Large intestine (tissue), 3 donors: ENCODE results near the gene MCM5. TPM values are rescaled to one million over a fixed set of nuclear protein-coding genes. Genes with fewer than 3 reads are reported as not detected.

ENCODE experiments used
- DNase-seq, 2 donors: peaks; one replicate each; pipeline versions ENCODE4 v3.0.0 to v3.0.0-alpha.2; 2013
- H3K27ac ChIP-seq: one replicate; pipeline ENCODE4 v1.5.1; 2013; ENCODE audit warnings: low read length
- H3K27me3 ChIP-seq: 2 replicates; pipeline ENCODE4 v1.6.1; 2013; ENCODE audit warnings: low read length; ENCODE audit not compliant: control insufficient read depth, insufficient read depth
- H3K36me3 ChIP-seq: 2 replicates; pipeline ENCODE4 v1.6.1; 2013; ENCODE audit warnings: low read length; ENCODE audit not compliant: control insufficient read depth, insufficient read depth
- H3K4me1 ChIP-seq: one replicate; pipeline ENCODE4 v1.6.1; 2013; ENCODE audit warnings: low read length; ENCODE audit not compliant: control insufficient read depth, insufficient read depth
- H3K4me3 ChIP-seq: one replicate; pipeline ENCODE4 v1.5.1; 2013; ENCODE audit warnings: low read length
- H3K9me3 ChIP-seq: one replicate; pipeline ENCODE4 v1.6.1; 2013; ENCODE audit warnings: mild to moderate bottlenecking, low read depth, low read length, moderate library complexity; ENCODE audit not compliant: control insufficient read depth
- WGBS: methylation state at CpG from one replicate; pipeline ENCODE4 v1.1.5; 2013; ENCODE audit warnings: low lambda C conversion rate; ENCODE audit not compliant: insufficient coverage; 5-methylcytosine and 5-hydroxymethylcytosine counted together
- polyA plus RNA-seq: library from polyadenylated mRNA; unstranded; fragments of 120-200 nt; gene quantifications from one replicate; pipeline ENCODE4 v1.2.1, GENCODE V29; 2013

Gene MCM5
- polyA plus RNA-seq, 1 donor, result 41.0 TPM

- no peak for DNase-seq
- H3K36me3 ChIP-seq, result no peaks in the 10 kb centered on the region
- H3K27ac ChIP-seq, result no peak overlapping the region
- no CpG with 5 or more reads among the region's 6 CpGs for WGBS
- no peaks in the 10 kb centered on the region for H3K9me3 ChIP-seq
- no peaks in the 10 kb centered on the region for H3K4me1 ChIP-seq
- H3K4me3 ChIP-seq, result no peak overlapping the region
- no peaks in the 10 kb centered on the region for H3K27me3 ChIP-seq
These were observed 72.5 kb downstream of the MCM5 start for GRCh38 chr22:35472488-35472887.

- Histone ChIP-seq H3K36me3 (no peaks in the 10 kb centered on the region), H3K4me1 (peaks cover 6% of the 10 kb centered on the region), H3K4me3 (no peak overlapping the region), H3K27ac (no peak overlapping the region), H3K27me3 (no peaks in the 10 kb centered on the region), H3K9me3 (no peaks in the 10 kb centered on the region)
- DNase-seq, result no peak
- no CpG with 5 or more reads among the region's 4 CpGs for WGBS
These were observed 74.0 kb downstream of the MCM5 start for GRCh38 chr22:35473971-35474370.

Other genes starting within 250 kb of the MCM5 start
- 18.6 TPM for gene HMGXB4, start 142.6 kb upstream of the MCM5 start, polyA plus RNA-seq
- gene TOM1, start 100.2 kb upstream of the MCM5 start, polyA plus RNA-seq, result 66.8 TPM
- 81.5 TPM for gene HMOX1, start 19.0 kb upstream of the MCM5 start, polyA plus RNA-seq
- 4.7 TPM for gene RASD2, start 140.7 kb downstream of the MCM5 start, polyA plus RNA-seq
- 7.2 TPM for gene MB, start 217.2 kb downstream of the MCM5 start, polyA plus RNA-seq
- 37.0 TPM for gene APOL6, start 248.3 kb downstream of the MCM5 start, polyA plus RNA-seq